ENCODE measurements around the gene MPZL3. TPM values are rescaled to one million over a fixed set of nuclear protein-coding genes. Genes with fewer than 3 reads are reported as not detected.

Gene MPZL3
- total RNA-seq, 3 donors from 2014 or later: 0.64 to 23.0 (median 13.1) TPM

GRCh38 chr11:118200901-118201680, 51.1 kb downstream of the MPZL3 start:
- DNase-seq (ENCODE audit: low spot score in 2 of 2): no peak
- TF ChIP-seq POLR2AphosphoS5 (IDR thresholded peaks at IDR 0.05) (no peak), POLR2A (IDR thresholded peaks at IDR 0.05) (no peak)
- TF ChIP-seq, protein P1, sequence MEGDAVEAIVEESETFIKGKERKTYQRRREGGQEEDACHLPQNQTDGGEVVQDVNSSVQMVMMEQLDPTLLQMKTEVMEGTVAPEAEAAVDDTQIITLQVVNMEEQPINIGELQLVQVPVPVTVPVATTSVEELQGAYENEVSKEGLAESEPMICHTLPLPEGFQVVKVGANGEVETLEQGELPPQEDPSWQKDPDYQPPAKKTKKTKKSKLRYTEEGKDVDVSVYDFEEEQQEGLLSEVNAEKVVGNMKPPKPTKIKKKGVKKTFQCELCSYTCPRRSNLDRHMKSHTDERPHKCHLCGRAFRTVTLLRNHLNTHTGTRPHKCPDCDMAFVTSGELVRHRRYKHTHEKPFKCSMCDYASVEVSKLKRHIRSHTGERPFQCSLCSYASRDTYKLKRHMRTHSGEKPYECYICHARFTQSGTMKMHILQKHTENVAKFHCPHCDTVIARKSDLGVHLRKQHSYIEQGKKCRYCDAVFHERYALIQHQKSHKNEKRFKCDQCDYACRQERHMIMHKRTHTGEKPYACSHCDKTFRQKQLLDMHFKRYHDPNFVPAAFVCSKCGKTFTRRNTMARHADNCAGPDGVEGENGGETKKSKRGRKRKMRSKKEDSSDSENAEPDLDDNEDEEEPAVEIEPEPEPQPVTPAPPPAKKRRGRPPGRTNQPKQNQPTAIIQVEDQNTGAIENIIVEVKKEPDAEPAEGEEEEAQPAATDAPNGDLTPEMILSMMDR (IDR thresholded peaks at IDR 0.05): no peak
- Histone ChIP-seq H3K9me3 (no peaks in the 10 kb centered on the region), H3K4me3 (no peak overlapping the region), H3K4me1 (no peaks in the 10 kb centered on the region), H3K27me3 (no peaks in the 10 kb centered on the region), H3K36me3 (no peaks in the 10 kb centered on the region), H3K27ac (no peak overlapping the region)
- intact Hi-C loops (cut with DNase I; ENCODE audit: low total_unique reads): no loop called here

- Histone ChIP-seq H3K9me3 (no peaks in the 10 kb centered on the region), H3K27ac (no peak overlapping the region), H3K36me3 (no peaks in the 10 kb centered on the region), H3K27me3 (no peaks in the 10 kb centered on the region), H3K4me1 (no peaks in the 10 kb centered on the region), H3K4me3 (no peak overlapping the region)
- TF ChIP-seq POLR2A (IDR thresholded peaks at IDR 0.05) (no peak), POLR2AphosphoS5 (IDR thresholded peaks at IDR 0.05) (no peak)
- TF ChIP-seq, protein P1 (IDR thresholded peaks at IDR 0.05): no peak
- no peak for DNase-seq (ENCODE audit: low spot score in 2 of 2)
- intact Hi-C loops (cut with DNase I; ENCODE audit: low total_unique reads): no loop called here
Measured at GRCh38 chr11:118200497-118200896, 51.7 kb downstream of the MPZL3 start.

DNA sequence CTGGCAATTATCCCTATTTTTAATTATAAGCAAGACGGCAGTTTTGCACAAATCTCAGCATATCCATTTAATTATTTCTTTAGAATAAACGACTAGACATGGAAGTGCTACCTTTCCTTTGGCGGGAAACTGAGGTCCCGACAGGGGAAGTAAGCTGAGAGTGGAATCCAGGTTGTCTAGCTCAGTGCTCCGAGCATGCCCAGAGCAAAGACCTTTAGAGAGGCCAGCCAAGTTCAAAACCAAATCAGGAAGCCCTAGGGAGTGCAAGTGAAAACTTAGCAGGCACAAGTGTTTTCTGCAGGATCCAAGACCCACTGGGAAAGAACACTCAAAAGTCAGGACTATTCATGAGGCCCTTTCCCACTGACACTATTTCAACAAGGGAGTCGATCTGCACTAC, 53.0 kb downstream of the MPZL3 start:
- H3K27ac ChIP-seq: no peak overlapping the region
- intact Hi-C loops (cut with DNase I; ENCODE audit: low total_unique reads): loop anchor here (5.0 kb wide), 1 partner anchor 62 kb away; no protein-coding TSS in a partner anchor
- no peaks in the 10 kb centered on the region for H3K36me3 ChIP-seq
- H3K27me3 ChIP-seq: no peaks in the 10 kb centered on the region
- H3K9me3 ChIP-seq: no peaks in the 10 kb centered on the region
- no peak overlapping the region for H3K4me3 ChIP-seq
- TF ChIP-seq POLR2AphosphoS5 (IDR thresholded peaks at IDR 0.05) (no peak), POLR2A (IDR thresholded peaks at IDR 0.05) (no peak)
- TF ChIP-seq, protein P1 (IDR thresholded peaks at IDR 0.05): no peak
- no peak for DNase-seq (ENCODE audit: low spot score in 2 of 2)
- H3K4me1 ChIP-seq: no peaks in the 10 kb centered on the region

DNA sequence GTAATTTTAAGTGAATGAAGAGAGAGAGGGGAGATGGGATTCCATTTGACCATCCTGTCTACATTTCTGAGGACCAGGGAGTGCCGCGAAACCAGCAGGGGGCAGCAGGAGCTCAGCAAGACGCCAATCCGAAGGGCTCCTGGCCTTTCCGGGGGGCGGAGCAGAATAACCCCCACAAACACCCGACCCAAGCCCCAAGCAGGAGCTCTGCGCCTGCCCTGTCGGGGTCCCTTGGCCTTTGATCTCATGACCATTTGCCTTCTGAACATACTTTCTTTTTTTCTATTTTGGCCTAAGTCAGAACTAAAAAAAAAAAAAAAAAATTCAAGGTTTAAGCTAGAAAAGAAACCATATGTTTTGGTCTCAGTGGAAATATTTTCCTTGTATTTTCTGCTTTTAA, 53.8 kb downstream of the MPZL3 start:
- DNase-seq (ENCODE audit: low spot score in 2 of 2): peak; percentile 61 to 69
- Histone ChIP-seq H3K4me1 (no peaks in the 10 kb centered on the region), H3K4me3 (peak overlapping the region in 2 of 3 donors; percentile 22 to 43), H3K27me3 (no peaks in the 10 kb centered on the region), H3K36me3 (no peaks in the 10 kb centered on the region), H3K9me3 (no peaks in the 10 kb centered on the region), H3K27ac (no peak overlapping the region)
- no peak for TF ChIP-seq POLR2AphosphoS5 (IDR thresholded peaks at IDR 0.05)
- TF ChIP-seq POLR2A (IDR thresholded peaks at IDR 0.05): no peak
- TF ChIP-seq, protein P1 (IDR thresholded peaks at IDR 0.05): peak; percentile 66 to 84 (median 78)
- intact Hi-C loops (cut with DNase I; ENCODE audit: low total_unique reads): loop anchor here (5.0 kb wide), 1 partner anchor 61 kb away; no protein-coding TSS in a partner anchor
